Activated naive CD4-positive, alpha-beta T cell treated with anti-CD3 and anti-CD28 coated beads for 36 hours (primary cell): ENCODE measurements around the gene FGF11. TPM values are rescaled to one million over a fixed set of nuclear protein-coding genes. Genes with fewer than 3 reads are reported as not detected.
"Not testable (repeated sequence)": the region's sequence is repeated elsewhere in the genome, so short reads cannot be mapped to it uniquely, and the experiment has no call there.

ENCODE experiments used
- CTCF ChIA-PET: fragments of 350-600 bp; sonication (Branson Sonifier 250); formaldehyde crosslinking; loops from one replicate; lab custom pipeline; 2021; ENCODE audit warnings: antibody characterized with exemption; lab: Charles Lee
- DNase-seq: peaks from one replicate; pipeline ENCODE4 v3.0.0-alpha.2; 2020
- H3K27ac Mint-ChIP-seq: one replicate; pipeline ENCODE4 v1.8.0; 2021; ENCODE audit warnings: mild to moderate bottlenecking, mixed read lengths
- H3K27me3 Mint-ChIP-seq: one replicate; pipeline ENCODE4 v1.8.0; 2021; ENCODE audit warnings: low read depth, mixed read lengths
- H3K36me3 Mint-ChIP-seq: one replicate; pipeline ENCODE4 v1.8.0; 2021; ENCODE audit warnings: low read depth, mixed read lengths
- H3K4me1 Mint-ChIP-seq: one replicate; pipeline ENCODE4 v1.8.0; 2021; ENCODE audit warnings: low read depth, mixed read lengths
- H3K4me3 Mint-ChIP-seq: one replicate; pipeline ENCODE4 v1.8.0; 2021; ENCODE audit warnings: mild to moderate bottlenecking, moderate library complexity, mixed read lengths
- H3K9me3 Mint-ChIP-seq: one replicate; pipeline ENCODE4 v1.8.0; 2021; ENCODE audit warnings: mixed read lengths
- intact Hi-C: fragments of 100-400 bp; cut with micrococcal nuclease; formaldehyde crosslinking; loops from one replicate; pipeline ENCODE4 v1.15.1; 2023
- total RNA-seq, 2 experiments: library from RNA; stranded (reverse); gene quantifications; one replicate each; pipeline ENCODE4 v1.2.3, GENCODE V29; 2021

Gene FGF11
- total RNA-seq, 2 experiments from 2014 or later, result 1.3 to 1.6 TPM

DNA sequence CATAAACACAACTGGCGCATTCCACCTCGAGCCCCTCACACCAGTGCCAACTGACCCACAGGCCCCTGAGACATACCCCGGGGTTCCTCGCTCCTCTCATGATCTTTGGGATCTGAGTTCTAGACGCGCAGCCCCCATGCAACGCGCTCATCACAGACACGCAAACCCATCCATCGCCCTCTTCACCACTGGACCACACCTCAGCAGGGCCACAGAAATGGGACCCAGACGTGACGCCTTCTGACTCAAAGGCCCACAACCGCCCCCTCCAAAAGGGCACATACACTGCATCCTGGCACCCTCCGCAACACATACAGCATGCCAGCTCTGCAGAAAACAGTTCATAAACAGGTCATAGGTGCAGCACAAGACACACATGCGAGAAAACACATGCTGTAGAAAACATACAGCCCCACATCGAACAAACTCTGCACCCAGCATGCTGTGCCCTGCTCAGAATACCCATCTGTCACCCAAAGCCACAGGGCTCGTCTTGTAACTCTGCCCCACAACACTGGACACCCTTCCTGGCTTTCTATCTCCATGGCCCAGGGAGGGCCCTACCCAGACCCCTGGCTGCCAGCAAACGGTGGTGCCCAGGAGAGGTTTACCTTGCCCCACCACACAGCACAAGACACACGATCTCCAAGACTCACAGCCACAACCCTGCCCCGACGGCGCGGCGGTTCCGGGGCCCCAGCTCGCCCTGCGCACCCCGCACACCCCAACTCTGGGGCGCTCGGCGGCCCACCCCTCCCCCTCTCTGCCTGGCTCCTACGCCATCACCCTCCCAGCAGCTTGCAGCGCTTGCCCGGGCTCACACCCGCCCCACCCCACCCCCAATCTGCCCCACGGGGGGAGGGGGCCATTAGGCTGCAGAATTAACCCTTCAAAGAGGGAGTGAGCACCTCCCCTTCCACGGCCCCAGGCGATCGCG, 39.2 kb downstream of the FGF11 start:
- peak; percentile 67 for DNase-seq
- H3K36me3 Mint-ChIP-seq, result peaks cover under 1% of the 10 kb centered on the region
- no peaks in the 10 kb centered on the region for H3K9me3 Mint-ChIP-seq
- no peaks in the 10 kb centered on the region for H3K27me3 Mint-ChIP-seq
- peak overlapping the region; percentile 92 for H3K4me3 Mint-ChIP-seq
- H3K4me1 Mint-ChIP-seq, result peaks cover 66% of the 10 kb centered on the region
- H3K27ac Mint-ChIP-seq, result peak overlapping the region; percentile 87
- intact Hi-C loops, result loop anchor here (1.0 to 5.0 kb wide), 2 partner anchors 23 to 454 kb away; partner anchors contain the start of genes CNTROB and TRAPPC1
- CTCF ChIA-PET, result interaction anchor here (1.3 kb wide), 1 partner anchor 16 kb away, joined by 3 read pairs; no protein-coding TSS in a partner anchor

GRCh38 chr17:7479213-7480088, 40.1 kb downstream of the FGF11 start, which contains the start of gene ZBTB4:
TSS of gene ZBTB4 (minus strand) at chr17:7479631. CDS start at chr17:7466801, 12,830 bp downstream.
- Mint-ChIP-seq H3K27me3 (no peaks in the 10 kb centered on the region), H3K27ac (peak within 1 kb of the TSS; percentile 91)

DNA sequence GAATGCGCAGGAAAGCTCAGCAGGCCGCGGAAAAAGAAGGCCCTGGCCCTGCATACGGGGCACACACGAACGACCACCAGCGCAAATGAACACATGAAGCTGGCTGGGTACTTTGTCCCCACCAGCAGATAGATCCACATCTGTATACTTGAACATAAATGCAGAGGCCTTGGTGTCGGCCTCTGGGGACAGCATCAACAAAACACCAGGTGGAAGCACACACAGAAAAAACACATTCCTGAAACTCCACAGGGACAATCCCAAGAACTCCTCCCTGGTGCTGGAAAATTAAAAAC, 40.7 kb downstream of the FGF11 start:
- no peaks in the 10 kb centered on the region for H3K27me3 Mint-ChIP-seq
- intact Hi-C loops, result loop anchor here (5.0 to 10.0 kb wide), 3 partner anchors 148 to 838 kb away; partner anchors contain the start of genes KIAA0753, PER1 and TXNDC17
- peak overlapping the region; percentile 88 for H3K4me3 Mint-ChIP-seq
- peak overlapping the region; percentile 91 for H3K27ac Mint-ChIP-seq
- CTCF ChIA-PET, result interaction anchor here (0.7 to 1.4 kb wide), 5 partner anchors 10 to 124 kb away, joined by 3 to 5 read pairs (median 4); no protein-coding TSS in a partner anchor
- H3K36me3 Mint-ChIP-seq, result peaks cover 6% of the 10 kb centered on the region
- peaks cover 70% of the 10 kb centered on the region for H3K4me1 Mint-ChIP-seq
- DNase-seq, result no peak
- no peaks in the 10 kb centered on the region for H3K9me3 Mint-ChIP-seq

More at GRCh38 chr17:7479213-7480088, 40.1 kb downstream of the FGF11 start, which contains the start of gene ZBTB4:
- peak; percentile 60 for DNase-seq
- CTCF ChIA-PET, result interaction anchor here (0.7 to 1.4 kb wide), 4 partner anchors 41 to 124 kb away, joined by 3 to 4 read pairs (median 4); no protein-coding TSS in a partner anchor
- intact Hi-C loops, result loop anchor here (1.0 to 10.0 kb wide), 5 partner anchors 24 to 837 kb away; partner anchors contain the start of genes CNTROB, KIAA0753, PER1 and TRAPPC1
- H3K4me3 Mint-ChIP-seq, result peak within 1 kb of the TSS; percentile 92
- no peaks in the 10 kb centered on the region for H3K9me3 Mint-ChIP-seq
- H3K4me1 Mint-ChIP-seq, result peaks cover 66% of the 10 kb centered on the region
- H3K36me3 Mint-ChIP-seq, result peaks cover 2% of the 10 kb centered on the region

DNA sequence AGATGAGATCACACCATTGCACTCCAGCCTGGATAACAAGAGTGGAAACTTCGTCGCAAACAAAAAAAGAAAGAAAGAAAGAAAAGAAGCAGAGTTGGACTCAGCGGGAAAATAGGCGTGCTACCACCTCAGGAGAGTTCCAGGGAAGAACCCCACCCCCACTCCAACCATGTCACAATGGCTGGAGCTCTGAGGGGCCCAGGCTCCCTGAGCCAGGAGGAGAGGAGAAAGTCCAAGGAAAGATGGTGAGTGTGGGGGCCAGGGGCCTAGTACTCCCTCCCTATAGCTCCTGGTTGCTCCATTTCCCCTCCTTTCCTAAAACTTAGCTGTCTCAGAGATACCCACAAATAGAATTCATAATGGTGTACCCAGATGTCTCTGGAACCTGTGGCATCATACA, 42.0 kb downstream of the FGF11 start, which contains the start of gene SLC35G6:
SLC35G6 (plus strand) TSS at position 172 of the 400 bp plus-strand sequence; CDS start at position 243, 71 bp downstream.
- intact Hi-C loops, result loop anchor here (5.0 to 10.0 kb wide), 3 partner anchors 149 to 839 kb away; partner anchors contain the start of genes KIAA0753, PER1 and TXNDC17
- H3K27me3 Mint-ChIP-seq, H3K9me3 Mint-ChIP-seq, DNase-seq: not testable (repeated sequence)
- Mint-ChIP-seq H3K36me3 (peaks cover 15% of the 10 kb centered on the region), H3K27ac (peak within 1 kb of the TSS; percentile 100), H3K4me1 (peaks cover 68% of the 10 kb centered on the region), H3K4me3 (peak within 1 kb of the TSS; percentile 88)
- CTCF ChIA-PET, result interaction anchor here (0.8 kb wide), 1 partner anchor 239 kb away, joined by 3 read pairs; the partner anchor contains the start of gene GABARAP

- H3K9me3 Mint-ChIP-seq, DNase-seq, CTCF ChIA-PET, H3K27me3 Mint-ChIP-seq: not testable (repeated sequence)
- H3K27ac Mint-ChIP-seq, result peak overlapping the region; percentile 100
- peak overlapping the region; percentile 93 for H3K4me3 Mint-ChIP-seq
- peaks cover 15% of the 10 kb centered on the region for H3K36me3 Mint-ChIP-seq
- intact Hi-C loops, result loop anchor here (5.0 to 10.0 kb wide), 3 partner anchors 150 to 840 kb away; partner anchors contain the start of genes KIAA0753, PER1 and TXNDC17
- H3K4me1 Mint-ChIP-seq, result peaks cover 68% of the 10 kb centered on the region
Observed at GRCh38 chr17:7481842-7482741, 42.8 kb downstream of the FGF11 start.

- DNase-seq, H3K9me3 Mint-ChIP-seq, H3K27me3 Mint-ChIP-seq, CTCF ChIA-PET: not testable (repeated sequence)
- H3K36me3 Mint-ChIP-seq, result peaks cover 20% of the 10 kb centered on the region
- peaks cover 68% of the 10 kb centered on the region for H3K4me1 Mint-ChIP-seq
- H3K4me3 Mint-ChIP-seq, result peak overlapping the region; percentile 93
- intact Hi-C loops, result loop anchor here (5.0 to 10.0 kb wide), 3 partner anchors 150 to 840 kb away; partner anchors contain the start of genes KIAA0753, PER1 and TXNDC17
- peak overlapping the region; percentile 100 for H3K27ac Mint-ChIP-seq
Observed at GRCh38 chr17:7482742-7483088, 43.4 kb downstream of the FGF11 start.

DNA sequence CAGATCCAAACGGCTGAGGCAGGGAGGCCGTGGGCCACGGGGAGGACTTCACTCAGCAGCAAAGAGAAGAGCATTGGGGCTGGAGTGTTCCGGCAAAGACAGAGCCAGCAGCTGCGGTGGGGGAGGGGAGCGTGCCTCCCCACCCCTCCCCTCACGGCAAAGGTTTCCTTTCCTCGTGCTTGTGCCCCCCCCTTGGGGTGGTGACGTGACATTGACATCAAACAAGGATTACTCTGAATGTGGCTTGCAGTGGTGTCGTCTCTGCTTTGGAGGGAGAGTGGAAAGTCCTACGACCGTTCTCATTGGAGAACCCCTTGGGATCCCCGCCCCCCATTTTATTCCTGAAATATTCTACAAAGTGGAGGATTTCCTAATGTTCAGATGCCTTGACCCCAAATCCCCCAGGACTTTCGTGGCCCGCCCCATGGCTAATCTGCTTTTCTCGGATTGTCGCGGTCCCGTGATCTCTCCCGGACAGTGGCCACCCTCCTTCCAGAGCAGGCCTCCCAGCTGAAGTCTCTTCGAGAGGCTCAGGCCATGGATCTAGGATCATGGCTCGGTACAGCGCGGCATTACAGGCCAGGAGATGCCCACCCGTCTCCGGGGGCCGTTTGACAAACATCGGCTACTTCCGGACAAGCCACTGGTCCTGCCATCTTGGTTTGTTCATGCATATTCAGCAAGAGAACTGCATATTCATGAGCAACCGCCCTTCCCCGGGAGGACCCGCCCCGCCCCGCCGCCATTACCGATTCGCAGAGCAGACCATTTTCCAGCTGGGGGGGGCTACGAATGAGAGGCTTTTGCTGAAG, 44.1 kb downstream of the FGF11 start:
- Mint-ChIP-seq H3K4me1 (peaks cover 66% of the 10 kb centered on the region), H3K9me3 (no peaks in the 10 kb centered on the region), H3K4me3 (peak overlapping the region; percentile 93), H3K36me3 (peaks cover 22% of the 10 kb centered on the region), H3K27ac (peak overlapping the region; percentile 100), H3K27me3 (no peaks in the 10 kb centered on the region)
- intact Hi-C loops, result loop anchor here (1.0 to 10.0 kb wide), 16 partner anchors 28 to 841 kb away; partner anchors contain the start of genes DVL2, ELP5, KDM6B and KIAA0753
- CTCF ChIA-PET, result interaction anchor here (0.6 to 4.5 kb wide), 3 partner anchors 30 to 146 kb away, joined by 3 to 23 read pairs (median 4); partner anchors contain the start of gene TMEM102
- DNase-seq, result peak; percentile 97

DNA sequence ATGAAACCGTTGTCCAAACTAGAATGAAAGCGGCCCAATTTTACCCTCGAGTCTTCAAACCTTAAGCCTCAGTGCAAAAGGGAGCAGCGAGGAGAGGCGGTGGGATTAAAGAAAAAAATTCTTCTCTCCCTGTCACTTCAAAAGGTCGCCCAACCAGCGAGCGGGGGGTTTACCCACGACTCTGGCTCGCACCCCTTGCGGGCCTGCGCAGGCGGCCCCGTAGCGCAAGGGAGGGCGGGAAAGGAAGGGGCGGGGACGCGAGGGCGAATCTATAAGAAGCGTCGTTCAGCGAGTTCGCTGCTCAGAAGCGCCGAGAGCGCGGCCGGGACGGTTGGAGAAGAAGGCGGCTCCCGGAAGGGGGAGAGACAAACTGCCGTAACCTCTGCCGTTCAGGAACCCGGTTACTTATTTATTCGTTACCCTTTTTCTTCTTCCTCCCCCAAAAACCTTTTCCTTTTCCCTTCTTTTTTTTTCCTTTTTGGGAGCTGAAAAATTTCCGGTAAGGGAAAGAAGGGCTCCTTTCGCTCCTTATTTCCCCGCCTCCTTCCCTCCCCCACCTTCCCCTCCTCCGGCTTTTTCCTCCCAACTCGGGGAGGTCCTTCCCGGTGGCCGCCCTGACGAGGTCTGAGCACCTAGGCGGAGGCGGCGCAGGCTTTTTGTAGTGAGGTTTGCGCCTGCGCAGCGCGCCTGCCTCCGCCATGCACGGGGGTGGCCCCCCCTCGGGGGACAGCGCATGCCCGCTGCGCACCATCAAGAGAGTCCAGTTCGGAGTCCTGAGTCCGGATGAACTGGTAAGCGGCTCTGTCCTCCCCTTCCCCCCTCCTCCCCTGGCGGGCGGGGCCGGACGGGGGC, 45.0 kb downstream of the FGF11 start, which contains the start of gene POLR2A:
POLR2A (plus strand) TSS at position 300 of the 852 bp plus-strand sequence.
- Mint-ChIP-seq H3K27me3 (no peaks in the 10 kb centered on the region), H3K27ac (peak within 1 kb of the TSS; percentile 100), H3K4me3 (peak within 1 kb of the TSS; percentile 93), H3K36me3 (peaks cover 24% of the 10 kb centered on the region), H3K9me3 (no peaks in the 10 kb centered on the region), H3K4me1 (peaks cover 70% of the 10 kb centered on the region)
- CTCF ChIA-PET, result interaction anchor here (0.6 to 4.5 kb wide), 3 partner anchors 30 to 147 kb away, joined by 3 to 23 read pairs (median 3); partner anchors contain the start of gene TMEM102
- intact Hi-C loops, result loop anchor here (1.0 to 10.0 kb wide), 16 partner anchors 29 to 842 kb away; partner anchors contain the start of genes DVL2, ELP5, KDM6B and KIAA0753
- peak; percentile 95 for DNase-seq

- H3K4me1 Mint-ChIP-seq, result peaks cover 74% of the 10 kb centered on the region
- peaks cover 24% of the 10 kb centered on the region for H3K36me3 Mint-ChIP-seq
- H3K4me3 Mint-ChIP-seq, result peak overlapping the region; percentile 93
- peak overlapping the region; percentile 100 for H3K27ac Mint-ChIP-seq
- DNase-seq, result no peak
- H3K27me3 Mint-ChIP-seq, result no peaks in the 10 kb centered on the region
- intact Hi-C loops, result loop anchor here (1.0 to 10.0 kb wide), 16 partner anchors 30 to 843 kb away; partner anchors contain the start of genes DVL2, ELP5, KDM6B and KIAA0753
- CTCF ChIA-PET, result interaction anchor here (0.6 to 4.5 kb wide), 5 partner anchors 20 to 76 kb away, joined by 3 to 23 read pairs (median 4); partner anchors contain the start of gene TMEM102
- no peaks in the 10 kb centered on the region for H3K9me3 Mint-ChIP-seq
Observed at GRCh38 chr17:7484919-7485377, 45.6 kb downstream of the FGF11 start.
